GM21515 (cell line): ENCODE data around the gene SYNE2.
"Not testable (repeated sequence)": the region's sequence is repeated elsewhere in the genome, so short reads cannot be mapped to it uniquely, and the experiment has no call there.

ENCODE experiments used
- ATAC-seq: cut with Tn5 transposase; IDR thresholded peaks from one replicate; pipeline ENCODE4 v1.9.1; 2021; ENCODE audit not compliant: unreplicated experiment

The SYNE2 gene

DNA sequence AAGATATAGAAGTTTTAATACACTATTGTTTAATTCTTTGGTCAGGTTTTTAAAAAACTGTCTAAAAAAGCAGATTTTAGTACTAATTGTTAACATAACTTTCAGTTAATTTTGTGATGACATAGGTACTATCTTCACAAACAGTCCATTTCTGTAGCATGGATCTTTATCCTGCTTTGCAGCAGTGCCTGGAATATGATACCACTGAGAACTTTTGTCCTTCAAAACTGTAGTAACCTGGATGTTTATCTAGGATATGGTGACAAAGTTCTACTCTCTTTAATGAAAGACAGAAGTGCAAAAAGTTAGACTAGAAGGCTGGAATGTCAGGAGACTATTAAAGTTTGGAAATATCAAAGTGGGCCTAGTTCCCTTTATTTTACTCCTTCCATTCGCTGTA, 159.9 kb downstream of the SYNE2 start:
- ATAC-seq, result no peak

GRCh38 chr14:64025479-64025878, 172.7 kb downstream of the SYNE2 start:
- ATAC-seq, result no peak

- ATAC-seq, result no peak
Observed at GRCh38 chr14:64026600-64026999, 173.8 kb downstream of the SYNE2 start.

- no peak for ATAC-seq
Observed at GRCh38 chr14:64035143-64035542, 182.3 kb downstream of the SYNE2 start.

- ATAC-seq, result not testable (repeated sequence)
Observed at GRCh38 chr14:64037869-64038745, 185.3 kb downstream of the SYNE2 start.

DNA sequence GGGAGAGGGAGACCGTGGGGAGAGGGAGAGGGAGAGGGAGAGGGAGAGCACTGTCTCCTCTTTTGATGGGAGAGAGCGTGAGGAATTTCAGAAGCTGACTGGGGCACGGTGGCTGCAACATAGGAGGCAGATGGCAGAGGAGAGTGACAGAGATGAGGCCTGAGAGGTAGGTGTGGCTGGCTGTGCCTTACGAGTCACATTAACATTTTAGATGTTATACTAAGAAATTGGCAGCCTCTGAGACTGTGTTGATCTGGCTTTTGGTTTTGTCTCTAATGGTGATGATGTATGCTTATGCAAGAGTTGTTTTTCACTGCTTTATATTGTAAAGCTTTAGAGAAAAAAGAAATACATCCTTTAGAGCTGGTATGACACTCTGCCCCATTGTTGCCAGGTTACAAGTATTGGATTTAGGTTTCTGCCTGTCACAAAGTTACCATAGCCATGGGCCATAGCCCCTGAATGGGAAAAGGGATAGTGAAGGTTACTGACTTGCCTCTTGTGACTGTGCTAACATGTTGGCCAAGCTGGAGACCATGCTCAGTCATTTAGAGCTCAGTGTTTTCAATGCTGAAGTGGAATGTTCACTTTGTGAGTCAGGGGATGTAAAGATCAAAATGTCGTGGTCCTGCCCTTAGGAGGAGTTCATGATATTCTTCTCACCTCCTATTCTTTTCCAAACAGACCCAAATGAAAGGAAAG, 186.2 kb downstream of the SYNE2 start:
- no peak for ATAC-seq

- ATAC-seq, result no peak
Observed at GRCh38 chr14:64040044-64040443, 187.2 kb downstream of the SYNE2 start.

DNA sequence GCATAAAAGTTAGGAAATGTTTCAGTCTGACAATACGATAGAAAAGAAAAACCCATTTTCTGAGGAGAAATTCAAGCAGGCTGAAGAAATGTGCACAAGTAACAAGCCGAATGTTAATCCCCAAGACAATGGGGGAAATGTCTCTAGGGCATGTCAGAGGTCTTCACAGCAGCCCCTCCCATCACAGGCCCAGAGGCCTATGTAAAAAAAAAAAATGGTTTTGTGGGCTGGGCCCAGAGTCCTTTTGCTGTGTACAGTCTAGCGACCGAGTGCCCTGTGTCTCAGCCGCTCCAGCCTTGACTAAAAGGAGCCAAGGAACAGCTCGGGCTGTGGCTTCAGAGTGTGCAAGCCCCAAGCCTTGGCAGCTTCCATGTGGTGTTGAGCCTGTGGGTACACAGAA, 190.5 kb downstream of the SYNE2 start:
- ATAC-seq, result not testable (repeated sequence)

DNA sequence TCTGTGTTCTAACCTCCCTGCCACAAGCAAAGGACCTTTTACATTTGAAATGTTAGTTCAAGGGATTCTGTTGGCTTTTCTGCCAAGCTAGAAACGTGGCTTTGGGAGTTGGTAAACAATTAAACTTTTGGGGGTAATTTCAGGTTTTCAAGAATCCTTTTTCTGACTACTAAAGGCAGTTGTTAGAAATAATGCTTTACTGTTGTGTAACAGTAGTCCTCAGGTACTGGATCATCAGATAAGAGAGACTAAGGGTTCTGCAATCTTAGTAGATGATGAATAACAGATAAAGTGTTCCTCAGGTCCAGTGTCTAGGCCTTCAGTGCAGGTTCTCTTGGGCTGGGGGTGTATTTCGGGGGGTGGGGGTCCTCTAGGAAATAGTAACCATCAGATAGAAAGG, 192.3 kb downstream of the SYNE2 start:
- no peak for ATAC-seq

- ATAC-seq, result no peak
Observed at GRCh38 chr14:64049616-64050381, 197.0 kb downstream of the SYNE2 start.

DNA sequence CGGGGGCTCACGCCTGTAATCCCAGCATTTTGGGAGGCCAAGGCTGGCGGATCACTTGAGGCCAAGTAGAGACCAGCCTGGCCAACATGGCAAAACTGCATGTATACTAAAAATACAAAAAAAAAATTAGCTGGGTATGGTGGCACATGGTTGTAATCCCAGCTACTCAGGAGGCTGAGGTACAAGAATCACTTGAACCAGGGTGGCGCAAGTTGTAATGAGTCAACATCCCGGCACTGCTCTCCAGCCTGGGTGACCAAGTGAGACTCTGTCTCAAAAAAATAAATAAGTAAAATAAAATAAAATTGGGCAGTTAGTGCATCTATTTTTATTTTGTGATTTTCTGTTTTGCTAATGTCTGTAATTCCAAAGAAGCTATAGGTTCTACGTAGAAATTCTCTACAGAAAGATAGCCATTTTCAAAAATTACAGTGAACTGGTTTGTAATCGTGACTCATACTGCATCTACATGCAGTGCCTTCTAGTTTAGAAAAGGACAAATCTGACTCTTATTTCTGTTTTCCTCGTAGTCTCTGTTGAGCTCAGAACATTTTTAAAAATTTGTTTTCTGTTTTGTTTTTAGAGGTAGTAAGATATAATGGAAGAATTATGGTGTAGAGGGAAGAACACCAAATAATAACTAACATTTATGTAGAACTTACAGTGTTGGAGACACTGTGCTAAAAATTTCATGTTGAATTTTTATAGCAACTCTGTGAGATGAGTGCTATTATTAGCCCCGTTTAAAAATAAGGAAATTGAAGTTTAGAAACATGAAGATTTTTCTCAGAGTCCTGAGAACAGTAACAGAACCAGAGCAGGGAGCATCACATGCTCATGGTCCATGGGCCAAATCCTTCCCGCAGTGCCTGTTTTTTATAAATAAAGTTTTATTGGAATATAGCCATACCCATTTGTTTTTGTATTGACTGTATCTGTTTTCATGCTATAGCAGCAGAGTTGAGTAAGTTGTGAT, 201.2 kb downstream of the SYNE2 start:
- no peak for ATAC-seq

DNA sequence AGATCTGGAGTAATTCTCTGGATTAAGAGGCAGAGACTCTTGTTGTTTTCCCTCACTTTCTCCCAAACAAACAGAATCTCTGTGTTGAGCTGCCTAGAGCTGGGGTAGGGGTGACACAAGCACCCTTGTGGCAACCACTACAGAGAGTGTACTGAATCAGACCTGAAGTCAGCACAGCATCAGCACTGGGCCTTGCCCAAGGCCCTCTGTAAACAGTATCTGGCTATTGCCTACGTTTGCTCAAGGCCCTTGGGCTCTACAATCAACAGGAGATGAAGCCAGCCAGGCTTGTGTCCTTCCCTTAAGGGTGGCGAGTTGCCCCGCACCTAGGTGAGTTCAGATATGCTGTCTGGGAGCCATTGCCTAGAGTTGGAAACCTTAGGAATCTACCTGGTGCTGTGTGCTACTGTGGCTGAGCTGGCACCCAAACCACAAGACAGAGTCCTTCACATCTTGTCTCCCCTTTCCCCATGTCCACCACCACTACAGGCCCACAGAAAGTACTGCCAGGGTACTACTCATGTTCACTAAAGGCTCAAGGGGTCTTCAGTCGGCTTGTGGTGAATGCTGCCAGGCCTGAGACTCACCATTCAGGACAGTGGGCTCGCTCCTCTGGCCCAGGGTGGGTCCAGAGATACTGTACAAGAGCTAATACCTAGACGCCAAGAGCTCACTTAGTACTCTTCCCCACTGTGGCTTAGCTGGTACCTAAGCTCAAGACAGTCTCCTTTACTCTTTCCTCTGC, 206.8 kb downstream of the SYNE2 start:
- ATAC-seq, result no peak

DNA sequence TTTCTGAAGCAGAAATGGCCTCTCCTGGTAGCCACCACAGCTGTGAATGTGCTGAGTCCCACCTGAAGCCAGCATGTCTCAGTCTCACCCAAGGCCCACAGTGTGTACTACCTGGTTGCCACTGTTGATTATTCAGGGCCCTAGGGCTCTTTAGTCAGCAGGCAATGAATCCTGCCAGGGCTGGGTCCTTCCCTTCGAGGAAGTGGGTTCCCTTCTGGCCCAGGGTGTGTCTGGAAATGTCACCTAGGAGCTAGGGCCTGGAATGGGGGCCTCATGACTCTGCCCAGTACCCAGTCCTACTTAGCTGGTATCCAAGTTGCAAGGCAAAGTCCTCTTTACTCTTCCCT, 207.4 kb downstream of the SYNE2 start:
- no peak for ATAC-seq

DNA sequence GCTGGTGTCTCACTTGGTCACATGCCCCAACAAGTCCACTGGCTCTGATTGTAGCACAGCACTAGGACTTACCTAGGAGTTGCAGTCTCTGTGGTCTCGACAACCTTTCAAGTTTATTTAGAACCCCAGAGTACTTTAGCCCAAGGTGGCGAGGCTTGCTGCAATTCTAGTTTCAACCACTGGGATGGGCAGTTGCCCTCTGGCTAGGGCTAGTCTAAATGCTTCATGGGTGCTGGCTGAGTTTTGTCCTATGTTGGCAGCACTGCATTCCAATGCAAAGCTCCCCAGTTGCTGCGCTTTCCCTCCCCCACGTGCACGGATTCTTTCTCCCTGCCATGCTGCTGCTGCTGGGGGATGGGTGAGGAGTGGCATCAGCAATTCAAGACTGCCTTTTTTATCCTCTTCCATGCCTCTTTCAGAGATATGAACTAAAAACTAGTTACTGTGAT, 207.9 kb downstream of the SYNE2 start:
- ATAC-seq, result no peak

- ATAC-seq, result no peak
Observed at GRCh38 chr14:64061115-64061514, 208.3 kb downstream of the SYNE2 start.

GRCh38 chr14:64061706-64062105, 208.9 kb downstream of the SYNE2 start:
- no peak for ATAC-seq

DNA sequence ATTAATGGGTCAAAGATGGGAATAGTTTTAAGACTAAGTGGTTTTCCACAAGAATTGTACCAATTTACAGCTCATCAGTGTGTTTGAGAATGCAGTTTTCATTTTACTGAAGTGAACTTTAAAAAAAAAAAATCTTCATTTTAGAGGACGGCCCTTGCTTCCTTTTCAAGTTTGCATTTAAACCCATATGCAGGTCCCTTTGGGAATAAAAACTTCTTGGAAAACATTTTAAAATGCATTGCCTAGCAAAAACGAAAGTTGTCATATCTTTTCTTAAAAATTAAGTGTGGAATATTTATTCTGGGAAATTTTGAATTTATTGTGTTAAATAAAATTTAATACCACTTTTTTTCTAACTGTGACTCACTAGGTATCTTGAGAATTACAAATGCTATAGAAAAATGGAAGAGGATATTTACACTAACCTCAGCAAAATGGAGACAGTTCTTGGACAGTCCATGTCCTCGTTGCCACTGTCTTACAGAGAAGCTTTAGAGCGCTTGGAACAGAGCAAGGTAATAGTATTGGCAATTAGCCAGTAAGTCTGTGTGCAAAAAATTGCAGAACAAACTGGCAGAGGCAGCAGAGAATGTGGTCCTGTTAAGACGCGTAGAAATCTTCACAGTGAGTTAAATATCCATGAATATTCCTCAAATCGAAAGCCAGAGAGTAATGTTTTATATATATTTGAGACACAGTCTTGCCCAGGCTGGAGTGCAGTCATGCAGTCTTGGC, 209.7 kb downstream of the SYNE2 start:
- ATAC-seq, result no peak

- no peak for ATAC-seq
Observed at GRCh38 chr14:64064447-64064846, 211.6 kb downstream of the SYNE2 start.
